Activated CD4-positive, CD25-positive, alpha-beta regulatory T cell (primary cell): Measurements from ENCODE around the gene KCNE5.
"Not testable (repeated sequence)": the region's sequence is repeated elsewhere in the genome, so short reads cannot be mapped to it uniquely, and the experiment has no call there.

Source experiments
- DNase-seq, 4 experiments: peaks; one replicate each; lab custom pipeline; 2025; lab: John Stamatoyannopoulos, UW

The KCNE5 gene

DNA sequence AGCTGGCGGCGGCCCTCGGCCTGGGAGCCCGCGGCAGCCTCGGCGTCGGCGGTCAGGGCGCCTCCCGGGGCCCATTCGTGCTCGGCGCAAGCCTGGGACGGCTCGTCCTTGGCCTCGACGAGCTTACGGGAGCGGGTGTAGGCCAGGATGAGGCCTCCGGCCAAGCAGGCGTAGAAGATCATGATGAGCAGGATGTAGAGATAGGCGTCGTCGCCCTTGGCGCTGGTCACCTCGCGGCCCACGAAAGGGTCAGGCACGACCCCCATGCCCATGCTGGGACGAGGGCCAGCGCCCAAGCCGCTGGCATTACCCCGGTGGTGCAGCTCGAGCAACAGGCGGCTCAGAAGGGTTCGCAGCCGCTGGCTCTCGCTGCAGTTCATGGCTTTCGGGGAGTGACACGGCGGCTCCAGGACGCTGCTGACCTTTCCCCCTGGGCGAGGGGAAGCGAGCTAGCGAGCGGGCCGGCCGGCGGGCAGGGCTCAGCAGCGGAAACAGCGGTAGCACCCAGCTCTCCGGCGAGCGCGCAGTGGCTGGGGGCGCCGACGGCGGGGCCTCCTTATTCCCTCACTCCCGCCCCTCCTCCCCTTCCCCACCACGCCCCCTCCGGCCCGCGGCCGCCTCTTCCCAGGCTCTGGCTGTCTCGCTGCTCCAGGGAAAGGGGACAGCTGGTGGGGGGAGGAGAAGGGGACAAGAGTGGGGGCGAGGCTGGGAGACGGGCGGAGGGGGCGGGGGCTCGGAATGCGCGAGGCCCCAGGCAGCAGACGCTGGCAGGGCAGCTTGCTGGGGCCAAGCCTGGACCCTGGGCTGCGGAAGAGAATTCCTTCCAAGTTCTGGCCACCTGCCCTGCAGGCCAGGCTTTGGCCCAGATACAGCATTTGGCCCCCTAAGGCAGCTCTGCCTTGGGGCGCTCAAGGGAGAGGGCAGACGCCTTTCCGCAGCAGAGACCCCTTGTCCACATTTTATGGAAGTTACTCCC is at the start of gene KCNE5:
TSS of gene KCNE5 (minus strand) at position 532 of the 976 bp plus-strand sequence. CDS start at position 380, 152 bp downstream.
- DNase-seq, result no peak

DNA sequence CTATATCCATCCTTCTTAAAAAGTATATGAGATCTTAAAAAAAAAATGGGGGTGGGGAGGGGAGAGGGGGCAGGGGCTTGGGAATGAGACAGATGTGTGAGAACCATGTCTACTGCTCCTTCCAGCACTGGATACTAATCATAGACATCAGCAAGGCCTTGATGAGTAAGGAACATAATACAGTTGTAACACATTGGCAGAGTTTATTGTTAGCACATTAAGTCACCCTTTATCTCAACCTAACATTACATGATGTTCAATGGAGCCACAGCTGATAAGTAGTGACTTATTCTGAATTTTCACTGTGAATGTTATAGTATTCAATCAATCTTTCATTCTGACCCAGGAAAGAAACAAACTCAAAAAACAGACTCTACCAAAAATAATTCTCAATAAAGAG is 47.3 kb upstream of the KCNE5 start:
- no peak for DNase-seq

DNA sequence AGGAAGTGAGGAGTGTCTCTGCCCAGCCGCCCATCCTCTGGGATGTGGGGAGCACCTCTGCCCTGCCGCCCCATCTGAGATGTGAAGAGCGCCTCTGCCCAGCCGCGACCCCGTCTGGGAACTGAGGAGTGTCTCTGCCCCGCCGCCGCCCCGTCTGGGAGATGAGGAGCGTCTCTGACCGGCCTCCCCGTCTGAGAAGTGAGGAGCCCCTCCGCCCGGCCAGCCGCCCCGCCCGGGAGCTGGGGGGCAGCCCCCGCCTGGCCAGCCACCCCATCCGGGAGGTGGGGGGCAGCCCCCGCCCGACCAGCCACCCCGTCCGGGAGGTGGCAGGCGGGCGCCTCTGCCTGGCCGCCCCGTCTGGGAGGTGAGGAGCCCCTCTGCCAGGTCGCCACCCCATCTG is 46.2 kb upstream of the KCNE5 start:
- DNase-seq, result not testable (repeated sequence)

DNA sequence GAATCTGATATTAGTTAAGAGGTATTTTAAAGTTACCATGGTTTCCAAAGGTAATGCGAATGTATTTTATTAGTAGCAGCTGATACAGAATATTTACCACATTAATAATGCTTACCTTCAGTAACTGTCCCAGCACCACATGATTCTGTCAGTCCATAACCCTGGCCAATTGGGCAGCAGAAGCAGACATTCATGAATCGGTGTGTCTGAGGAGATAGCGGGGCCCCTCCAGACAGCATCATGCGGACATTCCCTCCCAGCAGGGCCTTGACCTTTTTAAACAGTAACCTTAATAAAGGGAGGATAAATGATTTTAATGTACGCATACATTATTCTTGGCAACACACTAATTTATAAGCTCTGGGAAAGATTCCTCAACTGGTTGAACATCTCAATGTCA is 43.0 kb upstream of the KCNE5 start:
- DNase-seq, result no peak

- DNase-seq, result no peak
Measured at GRCh38 chrX:109660435-109661143, 35.6 kb upstream of the KCNE5 start.

DNA sequence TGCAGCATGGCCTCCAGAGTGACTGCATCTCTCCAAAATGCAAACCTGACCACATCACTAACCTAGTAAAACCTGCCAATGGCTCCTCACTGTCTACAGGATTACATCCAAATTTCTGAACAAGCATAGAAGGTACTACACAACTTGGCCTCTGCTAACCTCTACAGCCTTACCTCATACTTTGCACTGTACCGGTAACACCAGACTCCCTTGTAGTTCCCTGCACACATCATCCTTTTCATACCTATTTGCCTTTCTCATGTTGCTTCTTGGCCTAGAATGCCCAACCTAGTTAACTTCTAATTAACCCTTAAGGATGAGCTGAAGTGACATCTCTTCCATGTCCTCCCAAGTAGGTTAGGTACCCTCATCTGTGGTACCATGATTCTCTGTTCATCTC is 33.4 kb upstream of the KCNE5 start:
- DNase-seq, result no peak

DNA sequence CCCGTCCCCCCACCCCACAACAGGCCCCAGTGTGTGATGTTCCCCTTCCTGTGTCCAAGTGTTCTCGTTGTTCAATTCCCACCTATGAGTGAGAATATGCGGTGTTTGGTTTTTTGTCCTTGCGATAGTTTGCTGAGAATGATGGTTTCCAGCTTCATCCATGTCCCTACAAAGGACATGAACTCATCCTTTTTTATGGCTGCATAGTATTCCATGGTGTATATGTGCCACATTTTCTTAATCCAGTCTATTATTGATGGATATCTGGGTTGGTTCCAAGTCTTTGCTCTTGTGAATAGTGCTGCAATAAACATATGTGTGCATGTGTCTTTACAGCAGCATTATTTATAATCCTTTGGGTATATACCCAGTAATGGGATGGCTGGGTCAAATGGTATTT is 32.4 kb upstream of the KCNE5 start:
- not testable (repeated sequence) for DNase-seq

DNA sequence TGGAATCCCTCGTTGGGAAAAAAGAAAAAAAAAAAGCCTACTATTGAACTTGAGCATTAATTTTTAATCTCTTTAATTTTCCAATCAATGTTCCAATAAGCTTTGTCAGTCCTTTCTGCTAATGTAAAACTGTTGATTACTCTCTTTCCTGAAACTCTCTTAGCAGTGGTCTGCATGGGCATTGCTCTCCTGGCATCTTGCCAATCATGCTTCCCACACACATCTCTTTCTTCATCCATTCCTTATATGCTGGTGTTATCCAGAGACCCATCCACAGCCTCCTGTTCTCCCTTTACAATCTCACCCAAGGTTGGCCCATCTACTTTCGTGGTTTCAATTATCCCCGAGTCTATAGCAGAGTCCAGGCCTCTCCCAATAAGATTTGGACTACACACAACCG is 31.8 kb upstream of the KCNE5 start:
- DNase-seq, result no peak

DNA sequence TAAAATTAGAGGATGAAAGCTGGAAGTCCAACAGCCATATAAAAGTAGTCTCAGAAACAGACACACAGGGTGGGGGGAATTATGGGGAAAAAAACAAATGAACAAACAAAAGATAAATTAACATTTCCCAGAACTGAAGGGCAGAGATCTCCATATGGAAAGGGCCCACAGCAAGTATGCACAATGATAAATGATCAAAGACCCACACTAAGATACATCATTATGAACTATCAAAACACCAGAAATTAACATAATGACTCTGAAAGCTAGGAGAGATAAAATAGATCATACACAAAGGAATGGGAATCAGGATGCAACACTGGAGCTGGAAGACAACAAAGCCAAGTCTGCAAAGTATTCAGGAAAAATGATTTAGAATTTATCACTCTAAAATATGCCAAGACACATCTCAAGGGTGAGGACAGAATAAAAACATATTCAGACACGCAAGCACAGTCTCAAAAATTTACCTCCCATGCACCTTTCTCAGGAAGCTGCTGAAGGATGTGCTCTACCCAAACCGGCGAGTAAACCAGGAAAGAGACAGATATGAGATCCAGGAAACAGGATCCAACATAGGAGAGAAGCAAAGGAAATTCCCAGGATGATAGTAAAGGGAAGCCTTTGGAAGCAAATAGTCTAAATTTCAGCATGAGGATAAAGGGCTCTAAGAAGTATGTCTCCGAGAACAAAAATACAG is 30.7 kb upstream of the KCNE5 start:
- DNase-seq, result no peak

DNA sequence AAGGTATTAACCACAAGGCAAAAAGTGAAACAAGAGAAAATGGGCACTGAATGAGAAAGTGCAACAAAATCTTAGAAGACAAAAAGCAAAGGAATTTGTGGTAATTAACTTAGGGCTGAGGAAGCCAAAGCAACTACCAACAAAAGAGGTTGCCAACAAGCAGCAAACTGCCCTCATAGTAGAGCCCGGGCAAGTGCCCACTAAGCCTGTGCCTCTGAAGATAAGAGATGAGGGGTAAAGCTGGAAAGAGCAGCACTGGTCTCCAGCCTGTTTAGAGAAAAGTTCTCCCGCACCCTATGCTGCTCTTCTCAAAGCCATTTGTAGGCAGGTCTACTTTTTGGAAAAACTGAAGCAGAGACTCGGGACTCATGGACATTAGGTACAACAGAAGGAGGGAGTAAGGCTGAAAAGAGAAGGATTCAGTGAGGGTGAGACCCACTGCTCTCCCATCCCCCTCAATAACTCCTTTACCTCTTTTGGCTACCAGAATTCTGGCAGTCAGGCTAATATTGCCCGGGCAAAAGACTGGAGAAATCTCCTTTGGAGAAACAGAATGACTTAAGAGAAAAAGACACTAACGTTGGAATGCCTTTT is 29.6 kb upstream of the KCNE5 start:
- no peak for DNase-seq

- DNase-seq, result not testable (repeated sequence)
Measured at GRCh38 chrX:109644671-109645070, 19.7 kb upstream of the KCNE5 start.

GRCh38 chrX:109643687-109644086 is 18.7 kb upstream of the KCNE5 start:
- DNase-seq, result no peak

- no peak for DNase-seq
Measured at GRCh38 chrX:109638158-109638557, 13.2 kb upstream of the KCNE5 start.

- not testable (repeated sequence) for DNase-seq
Measured at GRCh38 chrX:109637477-109637876, 12.5 kb upstream of the KCNE5 start.

DNA sequence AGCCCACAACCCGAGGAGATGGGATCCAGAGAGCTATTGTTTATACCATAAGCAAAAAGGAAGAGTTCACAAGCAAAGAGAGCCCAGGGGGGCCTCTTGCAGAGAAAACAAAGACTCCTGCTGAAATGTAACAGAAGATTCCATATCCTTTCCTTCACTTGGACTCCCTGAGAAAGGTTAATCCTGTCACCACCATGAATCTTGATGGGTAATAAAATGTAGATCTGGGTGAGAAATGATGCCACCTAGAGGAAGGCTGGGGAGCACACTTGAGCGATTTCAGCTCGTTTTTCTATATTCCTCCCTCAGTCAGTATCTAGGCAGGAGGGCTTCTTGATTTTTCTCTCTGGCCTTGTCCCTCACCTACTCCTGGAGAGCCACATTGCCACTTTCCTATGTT is 10.2 kb upstream of the KCNE5 start:
- no peak for DNase-seq

DNA sequence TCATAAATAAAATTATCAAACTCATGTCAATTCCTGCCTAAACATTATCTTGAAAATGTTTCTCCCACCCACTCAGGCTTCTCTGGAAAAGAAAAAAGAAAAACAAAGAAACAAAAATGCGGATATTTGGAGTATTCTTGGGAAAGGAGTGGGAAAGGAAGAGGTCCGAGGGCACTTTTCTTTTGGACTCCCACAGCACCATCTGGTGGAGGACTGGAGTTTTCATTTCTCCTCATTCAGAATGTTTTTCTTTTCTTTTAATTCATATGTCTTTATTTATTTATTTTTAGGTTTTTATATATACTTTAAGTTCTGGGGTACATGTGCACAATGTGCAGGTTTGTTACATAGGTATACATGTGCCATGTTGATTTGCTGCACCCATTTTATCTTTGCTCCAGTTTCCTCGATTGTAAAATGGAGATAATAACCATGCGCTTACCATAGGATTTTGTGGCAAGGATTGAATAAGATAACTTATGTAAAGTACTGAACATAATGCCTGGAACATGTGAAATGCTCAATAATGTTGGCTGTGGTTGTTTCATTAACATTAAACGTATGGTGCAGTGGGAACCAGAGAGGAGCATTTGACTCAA is 8.0 kb upstream of the KCNE5 start:
- no peak for DNase-seq

DNA sequence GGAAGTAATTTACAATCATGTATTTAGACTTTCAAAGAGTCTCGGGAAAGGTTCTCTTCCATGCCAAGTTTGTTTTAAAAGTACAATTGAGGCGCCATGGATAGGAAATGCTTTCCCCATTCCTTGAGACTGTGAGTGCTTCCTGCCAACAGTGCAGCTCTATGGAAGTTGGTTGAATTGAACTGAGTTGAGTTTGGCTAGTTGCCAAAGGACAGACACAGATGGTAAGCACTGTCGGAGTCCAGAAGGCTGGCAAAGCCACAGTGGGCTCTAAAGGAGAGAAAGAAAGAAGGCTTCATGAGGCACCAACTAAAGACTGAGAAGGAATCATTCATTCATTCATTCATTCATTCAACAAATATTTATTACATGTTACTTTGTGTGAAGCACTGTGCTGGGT is 4.3 kb upstream of the KCNE5 start:
- no peak for DNase-seq

- no peak for DNase-seq
Measured at GRCh38 chrX:109626637-109627036, 1.7 kb upstream of the KCNE5 start.

- no peak for DNase-seq
Measured at GRCh38 chrX:109623997-109624396, 975 bp downstream of the KCNE5 start.

- DNase-seq, result no peak
Measured at GRCh38 chrX:109622270-109622669, 2.7 kb downstream of the KCNE5 start.

DNA sequence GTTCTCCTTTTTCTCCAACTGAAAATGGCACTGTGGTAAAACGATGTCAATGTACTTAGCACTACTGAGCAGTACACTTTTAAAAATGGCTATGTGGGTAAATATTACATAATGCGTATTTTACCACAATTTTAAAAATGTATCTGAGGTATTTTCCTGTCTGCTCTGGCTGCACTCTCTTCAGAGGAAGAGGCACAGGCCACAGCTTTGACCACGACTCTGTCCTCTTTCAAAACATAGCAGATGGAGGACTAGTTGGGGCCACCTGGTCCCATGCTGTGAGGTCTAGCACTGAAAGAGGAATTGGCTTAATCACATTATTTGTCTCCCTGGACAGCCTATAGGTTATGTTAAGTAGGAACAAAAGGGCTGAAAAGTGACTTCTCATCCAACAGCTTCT is 5.2 kb downstream of the KCNE5 start:
- DNase-seq, result no peak

GRCh38 chrX:109614951-109615350 is 10.0 kb downstream of the KCNE5 start:
- DNase-seq, result no peak
